Measurements from ENCODE around the gene YPEL3.
"Not testable (repeated sequence)": the region's sequence is repeated elsewhere in the genome, so short reads cannot be mapped to it uniquely, and the experiment has no call there.

The YPEL3 gene

GRCh38 chr16:30136971-30137605, 41.1 kb upstream of the YPEL3 start:
- H3K27ac ChIP-seq (replicated peaks), result peak overlapping the region; percentile 55
- H3K27me3 ChIP-seq (ENCODE audit: insufficient read depth, poor library complexity, severe bottlenecking), result no peaks in the 10 kb centered on the region
- DNase-seq (ENCODE audit: low read depth in 1 of 2, low spot score in 1 of 2), result peak; percentile 48 to 73
- TF ChIP-seq POLR2AphosphoS5 (IDR thresholded peaks at IDR 0.05; ENCODE audit: low read depth) (no peak), SPI1 (IDR thresholded peaks at IDR 0.05; ENCODE audit: borderline replicate concordance, low read depth) (peak; percentile 49; the same call in 1 of the 2 replicates)
- H3K4me3 ChIP-seq (replicated peaks; ENCODE audit: insufficient read depth, low read length), result no peak overlapping the region

GRCh38 chr16:30132591-30132990, 36.6 kb upstream of the YPEL3 start:
- no peaks in the 10 kb centered on the region for H3K27me3 ChIP-seq (ENCODE audit: insufficient read depth, poor library complexity, severe bottlenecking)
- H3K27ac ChIP-seq (replicated peaks), result peak overlapping the region; percentile 22; the same call in 1 of the 2 replicates
- no peak overlapping the region for H3K4me3 ChIP-seq (replicated peaks; ENCODE audit: insufficient read depth, low read length)
- DNase-seq (ENCODE audit: low read depth in 1 of 2, low spot score in 1 of 2), result no peak
- TF ChIP-seq REST (IDR thresholded peaks at IDR 0.05; ENCODE audit: insufficient replicate concordance, low read depth) (no peak), SPI1 (IDR thresholded peaks at IDR 0.05; ENCODE audit: borderline replicate concordance, low read depth) (no peak), GABPA (IDR thresholded peaks at IDR 0.05; ENCODE audit: low read depth) (no peak), POLR2AphosphoS5 (IDR thresholded peaks at IDR 0.05; ENCODE audit: low read depth) (no peak), CTCF (IDR thresholded peaks at IDR 0.05; ENCODE audit: insufficient read depth, low read length) (no peak)

GRCh38 chr16:30131869-30132475, 36.0 kb upstream of the YPEL3 start:
- Histone ChIP-seq H3K27ac (replicated peaks) (no peak overlapping the region), H3K4me3 (replicated peaks; ENCODE audit: insufficient read depth, low read length) (no peak overlapping the region), H3K27me3 (ENCODE audit: insufficient read depth, poor library complexity, severe bottlenecking) (no peaks in the 10 kb centered on the region)
- DNase-seq (ENCODE audit: low read depth in 1 of 2, low spot score in 1 of 2), result no peak
- no peak for TF ChIP-seq GABPA (IDR thresholded peaks at IDR 0.05; ENCODE audit: low read depth)
- no peak for TF ChIP-seq CTCF (IDR thresholded peaks at IDR 0.05; ENCODE audit: insufficient read depth, low read length)
- TF ChIP-seq SPI1 (IDR thresholded peaks at IDR 0.05; ENCODE audit: borderline replicate concordance, low read depth), result no peak
- no peak for TF ChIP-seq POLR2AphosphoS5 (IDR thresholded peaks at IDR 0.05; ENCODE audit: low read depth)
- TF ChIP-seq REST (IDR thresholded peaks at IDR 0.05; ENCODE audit: insufficient replicate concordance, low read depth), result no peak

- Histone ChIP-seq H3K27ac (replicated peaks) (no peak overlapping the region), H3K4me3 (replicated peaks; ENCODE audit: insufficient read depth, low read length) (no peak overlapping the region), H3K27me3 (ENCODE audit: insufficient read depth, poor library complexity, severe bottlenecking) (no peaks in the 10 kb centered on the region)
- DNase-seq (ENCODE audit: low read depth in 1 of 2, low spot score in 1 of 2), result no peak
- TF ChIP-seq SPI1 (IDR thresholded peaks at IDR 0.05; ENCODE audit: borderline replicate concordance, low read depth) (no peak), POLR2AphosphoS5 (IDR thresholded peaks at IDR 0.05; ENCODE audit: low read depth) (no peak), REST (IDR thresholded peaks at IDR 0.05; ENCODE audit: insufficient replicate concordance, low read depth) (no peak), GABPA (IDR thresholded peaks at IDR 0.05; ENCODE audit: low read depth) (no peak), CTCF (IDR thresholded peaks at IDR 0.05; ENCODE audit: insufficient read depth, low read length) (no peak)
These were observed 32.0 kb upstream of the YPEL3 start for GRCh38 chr16:30127993-30128392.

- not testable (repeated sequence) for H3K27ac ChIP-seq (replicated peaks); H3K27me3 ChIP-seq (ENCODE audit: insufficient read depth, poor library complexity, severe bottlenecking); DNase-seq (ENCODE audit: low read depth in 1 of 2, low spot score in 1 of 2); H3K4me3 ChIP-seq (replicated peaks; ENCODE audit: insufficient read depth, low read length)
These were observed 29.7 kb upstream of the YPEL3 start for GRCh38 chr16:30125690-30126089.

Measured in HL-60 (cell line).